ENCODE data around the gene NR4A1.

NR4A1 gene

GRCh38 chr12:52042706-52043385, 8.4 kb upstream of the NR4A1 start:
- no peak for DNase-seq

GRCh38 chr12:52043386-52044212, 7.6 kb upstream of the NR4A1 start:
- DNase-seq: no peak

GRCh38 chr12:52044292-52044983, 6.8 kb upstream of the NR4A1 start:
- DNase-seq: peak; percentile 83

DNA sequence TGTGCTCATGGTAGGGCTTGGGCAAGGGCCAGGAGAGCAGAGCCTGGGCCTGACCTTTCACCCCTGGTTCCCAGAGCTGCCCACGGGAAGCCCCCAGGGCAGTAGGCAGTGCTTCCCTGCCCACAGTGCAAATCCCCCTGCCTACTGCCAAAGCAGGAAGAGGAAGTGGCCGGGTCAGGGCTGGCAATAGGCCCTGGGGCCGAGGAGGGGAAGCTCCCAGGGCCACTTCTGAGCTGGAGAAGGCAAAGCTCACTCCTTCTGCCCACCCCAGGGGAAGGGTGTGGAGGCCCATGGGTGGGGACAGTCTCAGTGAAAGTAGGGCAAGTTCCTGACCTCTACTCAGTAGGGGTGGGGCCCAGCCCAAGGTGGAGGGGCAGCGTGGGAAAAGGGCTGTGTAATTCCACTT, 5.4 kb upstream of the NR4A1 start:
- no peak for DNase-seq

- DNase-seq: no peak
Measured at GRCh38 chr12:52046859-52047258, 4.4 kb upstream of the NR4A1 start.

DNA sequence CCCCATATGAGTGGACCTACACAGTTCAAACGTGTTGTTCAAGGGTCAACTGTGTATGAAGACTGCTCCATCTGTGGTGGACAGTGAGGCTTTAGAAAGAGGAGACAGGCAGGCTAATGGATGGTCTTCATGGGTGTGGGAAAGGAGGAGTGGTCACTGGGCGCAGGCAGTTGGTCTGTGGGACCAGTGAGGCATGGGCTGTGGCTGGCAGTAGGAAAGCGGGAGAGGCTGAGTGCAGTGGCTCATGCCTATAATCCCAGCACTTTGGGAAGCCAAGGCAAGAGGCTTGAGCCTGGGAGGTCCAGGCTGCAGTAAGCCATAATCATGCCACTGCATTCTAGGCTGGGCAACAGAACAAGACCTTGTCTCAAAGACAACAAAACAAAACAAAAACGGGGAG, 2.0 kb upstream of the NR4A1 start:
- DNase-seq: no peak

DNA sequence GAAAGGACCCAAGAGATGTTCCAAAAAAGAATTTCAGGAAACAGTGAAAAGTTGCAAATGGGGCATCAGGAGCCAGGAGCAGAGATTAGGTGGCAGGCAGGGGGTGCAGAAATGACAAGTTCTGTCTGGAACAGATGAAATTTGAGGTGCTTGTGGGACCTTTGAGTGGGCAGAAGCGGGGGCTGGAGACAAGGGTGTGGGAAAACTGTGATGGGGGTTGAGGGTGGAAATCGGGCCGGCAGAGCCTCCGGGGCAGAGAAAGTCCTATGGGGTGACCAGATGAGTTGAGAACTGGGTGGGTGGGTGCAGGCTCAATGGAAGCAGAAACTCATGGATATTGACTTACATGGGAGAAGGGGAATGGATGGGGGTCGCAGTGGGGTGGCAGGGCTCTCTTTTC, 1.6 kb upstream of the NR4A1 start:
- DNase-seq: no peak

DNA sequence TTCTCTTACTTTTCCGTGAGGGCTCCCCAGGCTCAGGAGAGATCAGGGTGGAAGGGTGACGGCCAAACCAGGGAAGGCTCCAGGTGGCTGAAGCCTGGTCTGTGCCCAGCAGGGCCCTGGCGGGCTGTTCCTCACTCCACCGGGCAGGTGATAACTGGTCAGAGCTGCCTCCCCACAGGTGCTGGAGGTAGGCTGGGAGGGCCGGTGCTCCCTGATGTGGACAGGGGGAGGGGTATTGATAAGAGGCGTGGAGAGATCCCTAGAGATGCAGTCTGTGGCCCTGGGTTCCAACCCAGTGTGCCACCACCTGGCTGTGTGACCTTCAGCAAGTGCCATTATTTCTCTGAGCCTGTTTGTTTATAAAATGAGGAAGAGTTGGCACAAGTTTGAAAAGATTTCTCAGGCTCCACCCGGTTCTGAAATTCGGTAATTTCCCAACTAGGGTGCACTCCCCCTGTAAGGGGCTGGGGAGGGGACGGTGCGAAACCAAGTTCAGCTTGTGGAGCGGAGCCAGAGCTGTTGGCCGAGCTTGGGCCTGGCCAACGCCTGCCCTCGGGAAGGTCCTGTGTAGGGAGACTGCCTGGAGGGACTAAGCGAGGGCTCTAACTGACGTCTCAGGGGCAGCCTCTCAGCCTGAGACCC, 1.0 kb upstream of the NR4A1 start:
- no peak for DNase-seq

DNA sequence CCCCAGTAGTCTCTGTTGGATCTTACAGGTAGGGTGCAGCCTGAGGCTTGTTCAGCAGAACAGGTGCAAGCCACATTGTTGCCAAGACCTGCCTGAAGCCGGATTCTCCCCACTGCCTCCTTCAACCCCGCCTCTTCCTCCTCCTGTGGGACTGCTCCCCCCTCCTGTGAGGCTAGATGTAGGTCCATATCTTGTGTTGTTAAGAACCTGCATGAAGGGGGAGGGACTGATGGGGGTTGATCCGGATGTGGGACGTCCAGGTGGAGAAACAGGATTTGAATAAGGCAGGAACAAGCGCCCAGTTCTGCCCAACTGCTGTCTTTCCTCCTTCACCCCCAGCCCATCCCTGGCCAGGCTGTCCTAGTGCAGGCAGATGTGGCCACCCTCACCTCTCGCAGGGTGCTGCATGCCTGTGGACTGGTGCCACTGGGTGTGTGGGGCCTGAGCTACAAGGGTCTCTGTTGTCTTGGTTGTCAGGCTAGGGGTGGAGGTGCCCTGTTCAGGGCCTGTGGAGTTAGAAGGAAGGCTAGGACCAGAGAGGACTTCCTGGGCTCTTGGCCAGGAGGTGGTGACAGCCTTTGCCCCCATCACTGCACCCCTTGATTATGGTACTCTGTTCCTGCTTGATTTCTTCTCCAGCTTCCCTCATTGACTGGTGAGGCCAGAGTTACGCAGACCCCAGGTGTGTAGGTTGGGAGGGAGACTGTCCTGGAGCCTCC, 1.4 kb downstream of the NR4A1 start:
- no peak for DNase-seq

DNA sequence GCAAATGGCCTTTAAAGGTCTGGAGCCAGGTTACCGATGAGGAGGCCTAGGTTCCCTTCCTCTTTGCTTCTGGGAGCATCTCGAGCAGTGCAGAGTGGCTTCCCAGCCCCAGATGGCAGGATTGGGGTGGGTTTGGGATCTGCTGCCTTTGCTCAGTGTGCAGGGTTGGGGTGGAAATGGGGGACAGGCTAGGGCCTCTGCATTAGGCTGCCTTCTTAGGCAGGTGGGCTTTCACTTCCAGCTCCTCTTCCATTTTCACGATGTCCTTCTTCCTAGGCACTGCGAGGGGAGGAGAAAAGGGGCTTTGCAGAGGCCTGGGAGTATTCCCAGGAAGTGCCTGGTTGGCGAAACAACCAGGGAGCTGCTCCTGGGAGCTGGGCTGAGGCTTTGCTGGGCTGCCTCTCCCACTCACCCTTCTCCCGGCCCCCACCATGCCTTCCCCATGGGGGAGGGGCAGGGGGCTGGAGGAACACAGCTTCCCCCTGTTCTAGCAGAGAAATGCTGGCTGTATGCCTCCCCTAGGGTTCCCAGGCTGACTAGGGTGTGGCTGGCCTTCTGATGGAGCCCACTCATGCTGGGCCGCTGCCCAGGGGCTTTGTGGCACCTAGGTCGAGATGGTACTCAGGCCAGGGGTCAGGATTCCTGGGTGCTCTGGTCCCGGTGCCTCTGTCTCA, 2.4 kb downstream of the NR4A1 start:
- no peak for DNase-seq

GRCh38 chr12:52054231-52054832, 3.1 kb downstream of the NR4A1 start:
- no peak for DNase-seq

DNA sequence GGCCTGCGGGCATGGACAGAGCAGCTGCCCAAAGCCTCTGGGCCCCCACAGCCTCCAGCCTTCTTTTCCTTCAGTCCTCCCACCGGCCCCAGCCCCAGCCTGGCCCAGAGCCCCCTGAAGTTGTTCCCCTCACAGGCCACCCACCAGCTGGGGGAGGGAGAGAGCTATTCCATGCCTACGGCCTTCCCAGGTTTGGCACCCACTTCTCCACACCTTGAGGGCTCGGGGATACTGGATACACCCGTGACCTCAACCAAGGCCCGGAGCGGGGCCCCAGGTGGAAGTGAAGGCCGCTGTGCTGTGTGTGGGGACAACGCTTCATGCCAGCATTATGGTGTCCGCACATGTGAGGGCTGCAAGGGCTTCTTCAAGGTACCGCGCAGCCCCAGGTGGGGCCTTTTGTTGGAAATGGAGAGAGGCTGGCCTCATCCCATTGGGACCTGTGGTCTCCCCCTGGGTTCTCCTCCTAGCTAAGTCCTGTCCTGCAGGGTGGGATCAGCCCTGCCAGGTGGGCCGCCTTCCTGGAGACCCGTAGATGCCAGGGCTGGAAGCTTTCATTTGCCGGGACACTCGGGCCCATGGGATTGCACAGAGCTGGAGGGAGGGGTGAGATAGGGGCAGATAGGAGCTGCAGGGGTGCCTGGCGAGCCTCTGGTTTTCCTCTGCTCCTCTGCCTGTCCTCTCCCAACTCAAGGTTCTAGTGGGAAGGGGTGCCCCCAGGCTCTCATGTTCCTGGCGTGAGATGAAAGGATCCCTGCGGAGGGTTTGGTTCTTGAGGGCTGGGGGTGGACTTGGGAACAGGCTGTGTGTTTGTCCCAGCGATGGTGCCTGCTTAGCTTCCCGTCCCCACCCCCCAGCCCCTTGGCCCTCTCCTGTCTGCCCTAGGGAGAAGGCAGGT, 3.8 kb downstream of the NR4A1 start:
- no peak for DNase-seq

GRCh38 chr12:52055731-52056711, 4.8 kb downstream of the NR4A1 start:
- DNase-seq: no peak

DNA sequence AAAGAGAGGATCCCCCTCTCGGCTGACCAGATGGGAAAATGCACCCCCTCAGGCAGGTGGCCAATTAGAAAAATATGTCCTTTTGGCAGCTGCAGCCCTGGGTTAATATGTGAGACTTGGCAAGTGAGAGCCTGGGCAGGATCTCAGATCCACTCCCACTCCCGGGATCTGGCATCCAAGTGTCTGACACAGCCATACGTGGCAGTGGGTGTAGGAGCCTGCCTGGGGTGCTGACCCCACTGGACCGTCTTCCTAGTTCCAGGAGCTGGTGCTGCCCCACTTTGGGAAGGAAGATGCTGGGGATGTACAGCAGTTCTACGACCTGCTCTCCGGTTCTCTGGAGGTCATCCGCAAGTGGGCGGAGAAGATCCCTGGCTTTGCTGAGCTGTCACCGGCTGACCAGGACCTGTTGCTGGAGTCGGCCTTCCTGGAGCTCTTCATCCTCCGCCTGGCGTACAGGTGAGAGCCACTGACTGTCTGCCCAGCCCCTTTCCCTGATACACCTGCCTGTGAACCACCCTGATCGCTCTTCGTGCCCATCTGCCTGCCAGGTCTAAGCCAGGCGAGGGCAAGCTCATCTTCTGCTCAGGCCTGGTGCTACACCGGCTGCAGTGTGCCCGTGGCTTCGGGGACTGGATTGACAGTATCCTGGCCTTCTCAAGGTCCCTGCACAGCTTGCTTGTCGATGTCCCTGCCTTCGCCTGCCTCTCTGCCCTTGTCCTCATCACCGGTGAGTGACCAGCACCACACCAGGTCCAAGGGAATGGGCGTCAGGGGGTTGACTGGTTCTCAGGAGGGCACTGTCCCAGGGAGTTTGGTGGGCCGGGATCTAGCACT, 5.8 kb downstream of the NR4A1 start:
- no peak for DNase-seq

DNA sequence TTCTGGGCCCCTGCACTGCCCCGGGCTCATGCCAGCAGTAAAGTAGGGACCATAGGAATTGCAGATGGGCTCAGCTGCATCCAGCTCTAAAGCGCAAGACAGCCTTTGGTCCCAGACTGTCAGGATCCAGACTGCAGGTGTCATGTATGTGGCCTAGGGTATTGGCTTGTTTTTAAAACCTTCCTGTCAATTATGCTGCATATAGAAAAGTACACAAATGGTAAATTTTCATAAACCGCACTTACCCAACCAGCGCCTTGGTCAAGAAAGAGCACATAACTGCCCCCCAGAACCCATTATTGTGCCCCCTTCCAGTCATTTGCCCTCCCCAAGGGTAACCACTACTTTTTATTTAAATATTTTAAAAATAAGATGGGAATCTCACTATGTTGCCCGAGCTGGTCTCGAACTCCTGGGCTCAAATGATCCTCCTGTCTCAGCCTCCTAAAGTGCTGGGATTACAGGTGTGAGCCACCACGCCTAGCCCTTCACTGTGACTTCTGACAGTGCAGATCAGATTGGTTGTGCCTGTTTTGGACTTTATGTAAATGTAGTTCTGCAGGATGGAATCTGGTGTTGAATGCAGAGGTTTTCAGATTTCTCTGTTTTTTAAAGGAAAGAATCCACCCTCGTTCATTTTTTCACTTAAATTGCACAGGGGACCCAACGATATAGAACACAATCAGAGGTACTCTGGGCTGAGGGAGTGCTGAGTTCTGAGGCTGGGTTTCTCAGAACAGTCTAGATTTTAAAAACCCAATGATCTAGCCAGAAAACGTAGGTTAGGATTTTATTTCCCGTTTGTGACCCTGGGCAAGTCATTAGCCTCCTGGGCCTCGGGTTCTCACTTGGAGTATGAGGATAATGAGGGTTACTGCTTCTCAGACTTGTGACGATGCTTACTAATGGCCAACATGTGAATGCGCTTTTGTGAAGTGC, 6.7 kb downstream of the NR4A1 start:
- DNase-seq: no peak

DNA sequence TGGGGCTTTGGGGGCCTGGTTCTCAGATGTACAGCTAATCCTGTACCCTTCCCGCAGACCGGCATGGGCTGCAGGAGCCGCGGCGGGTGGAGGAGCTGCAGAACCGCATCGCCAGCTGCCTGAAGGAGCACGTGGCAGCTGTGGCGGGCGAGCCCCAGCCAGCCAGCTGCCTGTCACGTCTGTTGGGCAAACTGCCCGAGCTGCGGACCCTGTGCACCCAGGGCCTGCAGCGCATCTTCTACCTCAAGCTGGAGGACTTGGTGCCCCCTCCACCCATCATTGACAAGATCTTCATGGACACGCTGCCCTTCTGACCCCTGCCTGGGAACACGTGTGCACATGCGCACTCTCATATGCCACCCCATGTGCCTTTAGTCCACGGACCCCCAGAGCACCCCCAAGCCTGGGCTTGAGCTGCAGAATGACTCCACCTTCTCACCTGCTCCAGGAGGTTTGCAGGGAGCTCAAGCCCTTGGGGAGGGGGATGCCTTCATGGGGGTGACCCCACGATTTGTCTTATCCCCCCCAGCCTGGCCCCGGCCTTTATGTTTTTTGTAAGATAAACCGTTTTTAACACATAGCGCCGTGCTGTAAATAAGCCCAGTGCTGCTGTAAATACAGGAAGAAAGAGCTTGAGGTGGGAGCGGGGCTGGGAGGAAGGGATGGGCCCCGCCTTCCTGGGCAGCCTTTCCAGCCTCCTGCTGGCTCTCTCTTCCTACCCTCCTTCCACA, 7.6 kb downstream of the NR4A1 start:
- DNase-seq: no peak
